ENCODE data around the gene KIF18A. TPM values are rescaled to one million over a fixed set of nuclear protein-coding genes. Genes with fewer than 3 reads are reported as not detected.

KIF18A gene
- total and polyA plus RNA-seq, 4 donors = 0.08 to 21.4 (median 0.20) TPM

DNA sequence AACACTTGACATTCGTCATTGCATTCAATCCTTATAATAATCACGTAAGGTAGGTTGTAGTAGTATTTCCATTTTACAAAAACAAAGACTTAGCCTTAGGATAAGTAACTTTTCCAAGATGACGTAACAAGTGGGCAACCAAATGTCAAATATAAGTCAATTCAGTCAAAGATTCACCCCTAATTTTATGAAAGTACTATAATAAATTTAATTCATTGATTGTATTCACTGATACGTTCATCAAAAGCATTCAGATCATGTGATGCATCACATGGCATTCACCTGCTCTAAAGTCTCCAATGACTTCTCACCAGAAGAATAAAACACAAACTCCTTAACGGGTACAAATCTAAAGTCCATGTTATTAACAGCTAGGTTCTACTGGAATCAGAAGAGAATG lies 2.1 kb downstream of the KIF18A start:
- Histone ChIP-seq H3K36me3 (ENCODE audit: control insufficient read depth in 4 of 4, insufficient read depth in 3 of 4, low read depth in 1 of 4, low read length in 3 of 4) (no peaks in the 10 kb centered on the region), H3K4me3 (ENCODE audit: low read depth in 1 of 3, low read length in 3 of 3) (no peak overlapping the region), H3K9ac (ENCODE audit: low read depth in 1 of 2, low read length in 2 of 2) (no peak overlapping the region), H3K27ac (ENCODE audit: low read depth in 1 of 2, low read length in 2 of 2) (no peak overlapping the region), H3K9me3 (ENCODE audit: control insufficient read depth in 4 of 4, low read length in 3 of 4) (no peaks in the 10 kb centered on the region), H3K27me3 (ENCODE audit: control insufficient read depth in 4 of 4, insufficient read depth in 4 of 4, low read length in 3 of 4) (no peaks in the 10 kb centered on the region), H3K4me1 (ENCODE audit: control insufficient read depth in 4 of 4, insufficient read depth in 4 of 4, low read length in 3 of 4) (peaks cover 0 to 31% (median 22%) of the 10 kb centered on the region in 4 donors)
- 91% methylated on average over 5 of the region's 5 CpGs for WGBS
- TF ChIP-seq FOXA1 (IDR thresholded peaks at IDR 0.05) (no peak), FOXA2 (IDR thresholded peaks at IDR 0.05) (no peak), GABPA (IDR thresholded peaks at IDR 0.05 in 1 of 2, conservative IDR thresholded peaks at IDR 0.05 in 1 of 2) (no peak), HNF4G (IDR thresholded peaks at IDR 0.05) (no peak), YY1 (IDR thresholded peaks at IDR 0.05) (no peak), HNF4A (conservative IDR thresholded peaks at IDR 0.05) (no peak), EGR1 (IDR thresholded peaks at IDR 0.05; ENCODE audit: low read depth in 2 of 2) (no peak), NR2F2 (IDR thresholded peaks at IDR 0.05) (no peak), SP1 (IDR thresholded peaks at IDR 0.05) (no peak), JUND (IDR thresholded peaks at IDR 0.05) (no peak), RAD21 (IDR thresholded peaks at IDR 0.05) (no peak)
- TF ChIP-seq, protein P1, sequence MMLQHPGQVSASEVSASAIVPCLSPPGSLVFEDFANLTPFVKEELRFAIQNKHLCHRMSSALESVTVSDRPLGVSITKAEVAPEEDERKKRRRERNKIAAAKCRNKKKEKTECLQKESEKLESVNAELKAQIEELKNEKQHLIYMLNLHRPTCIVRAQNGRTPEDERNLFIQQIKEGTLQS (IDR thresholded peaks at IDR 0.05) = no peak
- TF ChIP-seq, protein P2, sequence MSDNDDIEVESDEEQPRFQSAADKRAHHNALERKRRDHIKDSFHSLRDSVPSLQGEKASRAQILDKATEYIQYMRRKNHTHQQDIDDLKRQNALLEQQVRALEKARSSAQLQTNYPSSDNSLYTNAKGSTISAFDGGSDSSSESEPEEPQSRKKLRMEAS (IDR thresholded peaks at IDR 0.05) = no peak
- TF ChIP-seq, protein P3, sequence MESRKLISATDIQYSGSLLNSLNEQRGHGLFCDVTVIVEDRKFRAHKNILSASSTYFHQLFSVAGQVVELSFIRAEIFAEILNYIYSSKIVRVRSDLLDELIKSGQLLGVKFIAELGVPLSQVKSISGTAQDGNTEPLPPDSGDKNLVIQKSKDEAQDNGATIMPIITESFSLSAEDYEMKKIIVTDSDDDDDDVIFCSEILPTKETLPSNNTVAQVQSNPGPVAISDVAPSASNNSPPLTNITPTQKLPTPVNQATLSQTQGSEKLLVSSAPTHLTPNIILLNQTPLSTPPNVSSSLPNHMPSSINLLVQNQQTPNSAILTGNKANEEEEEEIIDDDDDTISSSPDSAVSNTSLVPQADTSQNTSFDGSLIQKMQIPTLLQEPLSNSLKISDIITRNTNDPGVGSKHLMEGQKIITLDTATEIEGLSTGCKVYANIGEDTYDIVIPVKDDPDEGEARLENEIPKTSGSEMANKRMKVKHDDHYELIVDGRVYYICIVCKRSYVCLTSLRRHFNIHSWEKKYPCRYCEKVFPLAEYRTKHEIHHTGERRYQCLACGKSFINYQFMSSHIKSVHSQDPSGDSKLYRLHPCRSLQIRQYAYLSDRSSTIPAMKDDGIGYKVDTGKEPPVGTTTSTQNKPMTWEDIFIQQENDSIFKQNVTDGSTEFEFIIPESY (IDR thresholded peaks at IDR 0.05) = no peak
- TF ChIP-seq, protein P4, sequence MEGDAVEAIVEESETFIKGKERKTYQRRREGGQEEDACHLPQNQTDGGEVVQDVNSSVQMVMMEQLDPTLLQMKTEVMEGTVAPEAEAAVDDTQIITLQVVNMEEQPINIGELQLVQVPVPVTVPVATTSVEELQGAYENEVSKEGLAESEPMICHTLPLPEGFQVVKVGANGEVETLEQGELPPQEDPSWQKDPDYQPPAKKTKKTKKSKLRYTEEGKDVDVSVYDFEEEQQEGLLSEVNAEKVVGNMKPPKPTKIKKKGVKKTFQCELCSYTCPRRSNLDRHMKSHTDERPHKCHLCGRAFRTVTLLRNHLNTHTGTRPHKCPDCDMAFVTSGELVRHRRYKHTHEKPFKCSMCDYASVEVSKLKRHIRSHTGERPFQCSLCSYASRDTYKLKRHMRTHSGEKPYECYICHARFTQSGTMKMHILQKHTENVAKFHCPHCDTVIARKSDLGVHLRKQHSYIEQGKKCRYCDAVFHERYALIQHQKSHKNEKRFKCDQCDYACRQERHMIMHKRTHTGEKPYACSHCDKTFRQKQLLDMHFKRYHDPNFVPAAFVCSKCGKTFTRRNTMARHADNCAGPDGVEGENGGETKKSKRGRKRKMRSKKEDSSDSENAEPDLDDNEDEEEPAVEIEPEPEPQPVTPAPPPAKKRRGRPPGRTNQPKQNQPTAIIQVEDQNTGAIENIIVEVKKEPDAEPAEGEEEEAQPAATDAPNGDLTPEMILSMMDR (IDR thresholded peaks at IDR 0.05; ENCODE audit: low read depth, low read length, missing input control) = no peak
- DNase-seq (ENCODE audit: low spot score) = no peak

DNA sequence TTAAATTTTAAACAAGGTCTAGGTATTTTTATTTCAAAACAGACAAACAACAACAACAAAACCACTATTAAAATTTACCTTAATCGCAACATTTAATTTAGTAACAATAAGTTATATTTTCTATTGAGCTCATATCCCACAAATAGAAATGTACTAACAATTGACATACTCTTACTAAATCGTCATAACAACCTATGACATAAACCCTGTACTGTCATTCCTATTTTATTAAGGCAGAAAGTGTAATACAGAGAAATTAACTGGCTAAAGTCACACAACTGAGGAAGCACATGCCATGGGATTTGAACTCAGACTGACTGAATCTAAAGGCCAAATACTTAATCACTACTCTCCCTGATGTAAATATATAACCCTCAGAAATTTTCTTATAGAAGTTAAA lies 3.0 kb downstream of the KIF18A start:
- H3K4me1 ChIP-seq (ENCODE audit: control insufficient read depth in 4 of 4, insufficient read depth in 4 of 4, low read length in 3 of 4) = peaks cover 0 to 26% (median 20%) of the 10 kb centered on the region in 4 donors
- H3K27me3 ChIP-seq (ENCODE audit: control insufficient read depth in 4 of 4, insufficient read depth in 4 of 4, low read length in 3 of 4) = no peaks in the 10 kb centered on the region
- TF ChIP-seq RXRA (IDR thresholded peaks at IDR 0.05) = no peak
- no peak for TF ChIP-seq EGR1 (IDR thresholded peaks at IDR 0.05; ENCODE audit: low read depth in 2 of 2)
- TF ChIP-seq, protein P3 (IDR thresholded peaks at IDR 0.05) = no peak
- no peak for TF ChIP-seq JUND (IDR thresholded peaks at IDR 0.05)
- TF ChIP-seq HNF4A (conservative IDR thresholded peaks at IDR 0.05) = no peak
- TF ChIP-seq, protein P1 (IDR thresholded peaks at IDR 0.05) = no peak
- no peak for TF ChIP-seq TAF1 (conservative IDR thresholded peaks at IDR 0.05)
- TF ChIP-seq SP1 (IDR thresholded peaks at IDR 0.05) = no peak
- TF ChIP-seq RAD21 (IDR thresholded peaks at IDR 0.05) = no peak
- no peak for TF ChIP-seq FOXA1 (IDR thresholded peaks at IDR 0.05)
- TF ChIP-seq, protein P2 (IDR thresholded peaks at IDR 0.05) = no peak
- H3K27ac ChIP-seq (ENCODE audit: low read depth in 1 of 2, low read length in 2 of 2) = no peak overlapping the region
- no peaks in the 10 kb centered on the region for H3K9me3 ChIP-seq (ENCODE audit: control insufficient read depth in 4 of 4, low read length in 3 of 4)
- DNase-seq (ENCODE audit: low spot score) = no peak
- no peak overlapping the region for H3K4me3 ChIP-seq (ENCODE audit: low read depth in 1 of 3, low read length in 3 of 3)
- H3K9ac ChIP-seq (ENCODE audit: low read depth in 1 of 2, low read length in 2 of 2) = no peak overlapping the region
- 93% methylated on average over 2 of the region's 2 CpGs for WGBS
- H3K36me3 ChIP-seq (ENCODE audit: control insufficient read depth in 4 of 4, insufficient read depth in 3 of 4, low read depth in 1 of 4, low read length in 3 of 4) = no peaks in the 10 kb centered on the region
